Activated gamma-delta T cell treated with Interleukin-2 at 50 U/mL for 16 hours (primary cell): ENCODE results near the gene PYY.

Experiments used
- DNase-seq: peaks from one replicate; pipeline ENCODE4 v3.0.0-alpha.2; 2020

PYY gene

DNA sequence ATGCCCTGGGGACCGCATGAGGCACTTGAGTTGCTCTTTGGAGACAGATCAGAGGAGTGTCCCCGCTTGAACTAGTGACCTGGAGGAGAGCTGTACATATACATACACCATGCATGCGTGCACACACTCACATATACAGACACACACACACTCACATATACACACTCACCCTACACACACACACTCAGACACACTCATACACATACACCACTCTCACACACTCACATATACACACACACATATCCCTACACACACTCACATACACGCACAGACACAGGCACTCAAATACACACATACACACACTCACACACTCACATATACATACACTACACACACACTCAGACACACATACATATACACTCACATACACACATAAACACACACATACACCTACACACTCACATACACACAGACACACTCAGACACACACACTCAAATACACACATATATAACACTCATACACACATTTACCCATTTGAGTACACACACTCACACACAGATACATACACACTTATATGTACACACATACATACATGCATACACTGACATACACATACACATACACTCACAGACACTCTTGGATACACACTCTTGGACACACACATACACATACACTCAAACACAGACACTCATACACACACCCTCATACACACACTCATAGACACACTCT is 41.0 kb downstream of the PYY start:
- DNase-seq = no peak

DNA sequence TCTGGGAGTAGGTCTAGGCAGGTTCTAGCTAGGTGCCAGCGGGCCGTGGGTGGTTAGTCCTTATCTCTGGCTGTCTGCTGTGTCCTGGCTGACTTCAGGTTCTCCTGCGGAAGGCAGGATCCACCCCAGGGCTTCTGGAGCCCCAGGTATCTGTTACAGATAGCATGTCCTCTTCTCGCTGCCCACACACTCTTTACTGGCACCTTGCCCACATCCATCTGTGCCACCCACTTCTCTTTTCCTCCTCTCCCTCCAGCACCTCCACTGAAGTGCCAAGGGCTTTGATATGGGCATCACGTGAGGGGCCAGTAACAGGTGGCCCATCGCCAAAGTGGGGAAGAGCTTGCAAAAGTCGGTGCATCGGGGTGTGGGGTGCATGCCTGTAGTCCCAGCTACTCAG is 41.8 kb downstream of the PYY start:
- no peak for DNase-seq

DNA sequence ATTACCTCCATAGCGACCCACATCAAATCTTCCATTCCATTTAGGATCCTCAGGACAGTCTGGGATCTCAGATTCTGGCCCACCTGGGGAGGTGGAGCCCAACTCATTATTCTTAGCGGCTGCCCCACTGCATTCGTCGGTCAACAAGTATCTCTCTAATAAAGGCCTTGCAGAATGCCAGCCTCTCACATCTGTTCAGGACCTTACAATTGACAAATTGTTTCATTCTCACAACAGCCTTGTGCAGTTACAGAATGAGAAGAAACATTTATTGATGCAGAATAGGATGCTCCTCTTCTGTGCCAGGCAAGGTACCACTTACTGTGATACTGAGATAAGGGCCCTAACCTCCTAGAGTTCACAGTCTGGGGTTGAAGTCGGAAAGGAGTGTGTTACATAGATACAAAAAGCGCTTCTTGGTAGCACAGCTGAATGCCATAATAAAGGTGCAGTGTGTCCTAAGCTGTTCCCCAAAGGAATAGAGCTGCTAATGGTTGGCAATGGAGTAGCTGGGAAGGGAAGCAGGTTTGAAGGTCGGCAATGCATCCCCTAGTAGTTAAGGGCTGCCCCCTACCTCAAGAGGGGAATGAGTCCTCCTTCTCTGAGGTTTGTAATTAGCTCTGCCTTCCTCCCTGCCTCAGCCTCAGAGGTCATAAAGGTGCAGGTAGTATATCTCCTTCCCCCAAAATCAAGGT is 44.1 kb downstream of the PYY start:
- DNase-seq = no peak

DNA sequence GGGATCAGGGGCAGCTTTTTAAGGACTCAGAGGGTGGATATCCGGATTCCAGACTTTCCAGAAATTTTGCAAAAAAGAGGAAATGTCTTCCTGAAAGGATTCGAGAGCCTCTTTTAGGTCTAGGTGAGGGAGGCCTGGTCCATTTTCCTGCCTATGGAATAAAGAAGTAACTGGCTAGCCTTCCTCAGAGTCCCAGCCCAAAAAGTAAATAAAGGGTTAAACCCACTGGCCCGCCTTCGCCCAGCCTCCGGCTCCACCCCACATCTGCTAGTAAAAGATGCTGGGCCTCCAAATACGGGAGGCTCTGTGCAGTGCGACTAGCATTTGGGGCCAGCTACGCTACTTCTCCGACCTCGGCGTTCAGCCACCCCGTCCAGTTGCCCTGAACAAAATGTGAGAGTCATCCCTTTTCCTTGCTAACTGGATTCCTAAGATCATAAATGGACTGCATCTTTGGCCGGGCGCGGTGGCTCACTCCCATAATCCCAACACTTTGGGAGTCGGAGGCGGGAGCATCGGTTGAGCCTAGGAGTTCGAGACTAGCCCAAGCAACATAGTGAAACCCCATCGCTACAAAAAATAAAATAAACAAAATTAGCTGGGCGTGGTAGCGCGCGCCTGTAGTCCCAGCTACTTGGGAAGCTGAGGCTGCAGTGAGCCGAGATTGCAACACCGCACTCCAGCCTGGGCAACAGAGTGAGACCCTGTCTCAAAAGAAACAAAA is 45.6 kb downstream of the PYY start:
- peak; percentile 37 for DNase-seq

DNA sequence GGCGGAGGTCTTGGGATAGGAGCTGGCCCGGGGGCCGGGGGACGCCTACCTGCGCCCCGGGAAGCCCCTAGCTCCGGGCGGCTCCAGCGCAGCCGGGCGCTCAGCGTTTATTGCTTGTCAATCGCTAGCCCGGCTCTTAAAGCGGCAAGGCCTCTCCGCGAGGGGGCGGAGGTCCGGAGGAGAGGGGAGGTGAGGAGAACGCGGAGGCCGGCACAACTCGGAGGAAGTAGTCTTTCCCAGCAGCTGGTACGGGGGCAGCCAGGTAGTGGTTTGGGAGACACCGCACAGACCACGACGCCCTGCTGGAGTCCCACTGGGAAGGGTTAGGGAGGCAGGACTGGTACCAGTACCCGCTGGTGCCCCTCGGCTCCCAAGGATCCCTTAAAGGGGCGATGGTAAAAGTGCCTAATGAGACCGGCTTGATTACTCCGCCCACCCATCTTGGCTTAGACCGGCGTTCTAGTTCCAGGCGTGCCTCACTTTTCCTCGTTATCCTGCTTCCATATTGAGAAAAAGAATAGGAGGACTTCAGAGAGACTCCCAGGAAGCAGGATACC is 46.2 kb downstream of the PYY start, which contains the start of gene MPP2:
Gene MPP2 (minus strand): TSS at position 112 of the 557 bp plus-strand sequence. CDS start 3,076 bp downstream, outside the sequence.
- peak; percentile 52 for DNase-seq

DNA sequence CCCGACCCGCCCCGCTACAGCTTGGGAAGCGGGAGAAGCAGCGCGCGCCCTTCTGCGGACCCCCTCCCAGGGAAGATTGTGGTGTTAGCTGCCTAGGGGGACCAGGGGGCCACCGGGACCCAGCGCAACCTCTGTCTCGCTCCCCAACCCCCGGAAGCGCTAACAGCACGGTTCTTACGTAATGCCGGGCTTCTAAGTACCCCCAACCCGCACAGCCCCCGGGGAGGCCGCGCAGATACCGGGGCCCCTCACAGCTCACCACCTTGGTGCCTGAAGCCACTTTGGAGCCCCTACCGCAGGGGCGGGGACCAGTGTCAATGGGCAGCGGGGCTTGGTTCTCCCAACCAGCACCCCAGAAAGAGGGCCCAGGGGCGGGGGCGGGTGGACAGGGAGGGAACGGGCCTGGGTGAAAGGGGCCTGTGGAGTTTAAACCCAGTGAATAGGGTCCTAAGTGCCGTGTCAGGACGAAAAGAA is 46.8 kb downstream of the PYY start:
- DNase-seq = no peak

DNA sequence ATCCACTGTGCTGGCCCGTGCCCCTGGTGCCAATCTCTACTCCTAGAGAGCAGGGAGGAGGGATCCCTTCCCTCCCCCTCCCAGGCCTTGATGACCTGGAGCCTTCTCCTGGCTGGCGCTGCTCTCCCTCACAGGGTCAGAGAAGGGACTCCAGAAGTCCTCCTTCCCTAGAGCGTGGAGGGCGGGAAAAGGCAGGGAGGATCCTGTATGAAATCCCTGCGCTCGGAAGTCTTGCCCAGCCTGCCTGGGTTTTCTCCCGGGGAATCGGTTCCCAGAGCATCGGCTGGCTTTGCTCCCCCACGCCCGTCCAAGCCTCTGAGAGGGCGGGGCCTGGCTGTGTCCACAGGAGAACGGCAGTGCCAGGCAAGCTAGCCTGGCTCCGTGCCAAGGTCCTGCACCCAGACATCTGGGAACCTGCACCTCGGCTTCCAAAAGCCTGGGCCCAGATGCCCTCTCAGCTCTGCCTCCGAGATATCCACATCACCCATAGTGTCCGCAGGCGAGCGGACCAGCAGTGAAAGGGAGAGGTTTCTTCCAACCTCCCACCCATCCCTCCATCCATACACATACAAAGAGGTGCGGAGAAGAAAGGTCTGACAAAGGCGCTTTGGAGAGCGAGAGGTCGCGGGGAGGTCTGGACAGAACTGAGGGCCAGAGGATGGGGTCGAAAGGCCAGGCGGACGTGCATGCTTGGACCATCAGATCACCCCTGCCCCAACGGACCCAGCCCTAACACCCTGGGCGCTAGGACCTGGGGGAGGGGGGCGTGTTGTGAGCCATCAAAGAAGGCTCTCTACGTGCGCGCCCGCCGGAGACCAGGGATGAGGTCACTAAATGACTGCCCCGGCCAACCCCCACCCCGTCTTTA is 47.5 kb downstream of the PYY start:
- DNase-seq = peak; percentile 41

DNA sequence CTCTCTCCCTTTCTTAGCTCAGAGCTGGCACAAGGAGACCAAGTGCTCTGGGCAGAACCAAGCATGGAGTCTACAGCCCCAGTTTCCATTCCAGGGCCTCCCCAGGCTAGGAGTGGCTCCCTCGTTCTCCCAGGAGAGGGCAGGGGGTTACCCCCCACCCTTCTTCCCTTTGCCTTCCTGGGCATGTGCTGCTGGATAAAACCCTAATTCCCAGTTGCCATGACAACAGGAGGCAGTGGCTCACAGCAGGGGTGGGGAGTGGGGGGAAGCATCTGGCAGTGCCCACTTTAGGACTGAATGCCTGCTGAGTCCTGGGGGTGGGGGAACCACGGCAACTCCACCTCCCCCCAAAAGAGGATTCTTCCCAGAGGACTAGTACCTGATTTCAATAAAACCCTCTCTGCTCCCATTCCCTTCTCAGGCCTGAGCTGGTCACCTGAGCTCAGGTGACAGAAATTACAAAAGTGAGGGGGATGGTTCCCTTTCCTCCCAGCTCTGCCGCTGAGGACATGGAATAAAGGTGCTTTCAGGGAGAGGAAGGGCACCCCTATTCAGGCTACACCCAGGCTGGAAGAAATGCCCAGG is 48.2 kb downstream of the PYY start:
- DNase-seq = no peak
